AG04450 (cell line): Measurements from ENCODE around the gene PPP3CB. TPM values are rescaled to one million over a fixed set of nuclear protein-coding genes. Genes with fewer than 3 reads are reported as not detected.

Experiments used
- CTCF ChIA-PET: fragments of 300-600, 350-600 bp; formaldehyde crosslinking; extraction: SDS; loops from one replicate; lab custom pipeline; 2022; ENCODE audit warnings: antibody characterized with exemption, inconsistent platforms; lab: Charles Lee
- POLR2A ChIA-PET: fragments of 350-600 bp; formaldehyde crosslinking; extraction: SDS; loops from one replicate; lab custom pipeline; 2021; ENCODE audit warnings: antibody characterized with exemption, inconsistent platforms; lab: Yijun Ruan, JAX
- DNase-seq: peaks from one replicate; pipeline ENCODE4 v3.0.0-alpha.2; 2011; ENCODE audit warnings: low read depth, low spot score
- H3K27ac ChIP-seq: one replicate; pipeline ENCODE4 v1.5.1; 2012; ENCODE audit warnings: low read depth, low read length, control low read depth
- H3K27me3 ChIP-seq: one replicate; pipeline ENCODE4 v1.6.0; 2012; ENCODE audit warnings: low read length; ENCODE audit not compliant: control insufficient read depth, insufficient read depth
- H3K4me3 ChIP-seq: 2 replicates; pipeline ENCODE4 v1.5.1; 2011; ENCODE audit warnings: mild to moderate bottlenecking, low read depth, low read length, control low read depth
- H3K9me3 ChIP-seq: 2 replicates; pipeline ENCODE4 v1.5.1; 2012; ENCODE audit warnings: low read length; ENCODE audit not compliant: control insufficient read depth, insufficient read depth
- CTCF ChIP-seq: IDR thresholded peaks from 2 replicates; pipeline ENCODE4 v1.5.1; 2011; ENCODE audit warnings: low read depth, low read length, control low read depth, inconsistent platforms
- polyA plus RNA-seq: library from polyadenylated mRNA; depleted of rRNA; stranded (reverse); fragments of >200 nt; gene quantifications from 2 replicates; pipeline ENCODE4 v1.2.3, GENCODE V29; 2011

The PPP3CB gene
- polyA plus RNA-seq, 1 experiment = 41.8 TPM

- POLR2A ChIA-PET = no interaction called here
- CTCF ChIA-PET = interaction anchor here (1.7 kb wide), 1 partner anchor 28 kb away, joined by 6 read pairs; no protein-coding TSS in a partner anchor
- H3K4me3 ChIP-seq = no peak overlapping the region
- no peak overlapping the region for H3K27ac ChIP-seq
- no peaks in the 10 kb centered on the region for H3K27me3 ChIP-seq
- DNase-seq = no peak
- TF ChIP-seq CTCF = no peak
- no peaks in the 10 kb centered on the region for H3K9me3 ChIP-seq
Observed at GRCh38 chr10:73501651-73502050, 5.8 kb upstream of the PPP3CB start.

GRCh38 chr10:73497623-73498022 is 1.8 kb upstream of the PPP3CB start:
- ChIA-PET POLR2A (no interaction called here), CTCF (interaction anchor here (1.5 kb wide), 1 partner anchor 32 kb away, joined by 6 read pairs; no protein-coding TSS in a partner anchor)
- no peak for DNase-seq
- H3K27ac ChIP-seq = no peak overlapping the region
- no peaks in the 10 kb centered on the region for H3K27me3 ChIP-seq
- H3K4me3 ChIP-seq = no peak overlapping the region
- TF ChIP-seq CTCF = no peak
- H3K9me3 ChIP-seq = no peaks in the 10 kb centered on the region; the same call in 1 of the 2 replicates

- Histone ChIP-seq H3K9me3 (no peaks in the 10 kb centered on the region; the same call in 1 of the 2 replicates), H3K27ac (peak overlapping the region; percentile 97), H3K27me3 (no peaks in the 10 kb centered on the region), H3K4me3 (peak overlapping the region; percentile 92)
- POLR2A ChIA-PET = interaction anchor here (0.6 to 2.4 kb wide), 6 partner anchors 13 to 130 kb away, joined by 3 to 7 read pairs (median 6); no protein-coding TSS in a partner anchor
- CTCF ChIA-PET = no interaction called here
- TF ChIP-seq CTCF = no peak
- DNase-seq = peak; percentile 57
Observed at GRCh38 chr10:73495226-73495883, 469 bp downstream of the PPP3CB start.

- ChIA-PET POLR2A (interaction anchor here (0.6 to 2.4 kb wide), 4 partner anchors 20 to 130 kb away, joined by 4 to 6 read pairs (median 6); no protein-coding TSS in a partner anchor), CTCF (no interaction called here)
- H3K9me3 ChIP-seq = no peaks in the 10 kb centered on the region; the same call in 1 of the 2 replicates
- peak overlapping the region; percentile 92 for H3K4me3 ChIP-seq
- peak overlapping the region; percentile 97 for H3K27ac ChIP-seq
- no peak for TF ChIP-seq CTCF
- DNase-seq = no peak
- H3K27me3 ChIP-seq = no peaks in the 10 kb centered on the region
Observed at GRCh38 chr10:73494877-73495225, 973 bp downstream of the PPP3CB start.

GRCh38 chr10:73494213-73494612 is 1.6 kb downstream of the PPP3CB start:
- Histone ChIP-seq H3K9me3 (no peaks in the 10 kb centered on the region; the same call in 1 of the 2 replicates), H3K27ac (peak overlapping the region; percentile 49), H3K4me3 (peak overlapping the region; percentile 92), H3K27me3 (no peaks in the 10 kb centered on the region)
- CTCF ChIA-PET = no interaction called here
- TF ChIP-seq CTCF = no peak
- POLR2A ChIA-PET = no interaction called here
- DNase-seq = no peak
